Keratinocyte (primary cell): ENCODE measurements around the gene ZC3H18. TPM values are rescaled to one million over a fixed set of nuclear protein-coding genes. Genes with fewer than 3 reads are reported as not detected.

Experiments
- DNase-seq: peaks from one replicate; pipeline ENCODE4 v3.0.0-alpha.2; 2011; ENCODE audit warnings: low read depth, missing footprints, low spot score
- FAIRE-seq: peaks from 2 replicates; lab custom pipeline; 2011; peaks lifted over from hg19 to GRCh38; lab: Jason Lieb, UNC
- H2AFZ ChIP-seq: 2 replicates; pipeline ENCODE4 v1.6.0; 2012; ENCODE audit warnings: low read length, control low read depth, inconsistent platforms; ENCODE audit not compliant: control insufficient read depth
- H3K27ac ChIP-seq: 2 replicates; pipeline ENCODE4 v1.5.1; 2011; ENCODE audit warnings: low read length; ENCODE audit not compliant: control insufficient read depth, insufficient read depth
- H3K27me3 ChIP-seq: 3 replicates; pipeline ENCODE4 v1.6.0; 2011; ENCODE audit warnings: low read length; ENCODE audit not compliant: control insufficient read depth, insufficient read depth; ENCODE audit errors: extremely low read depth
- H3K36me3 ChIP-seq, 2 experiments: 2 replicates in 1 of 2; 3 replicates in 1 of 2; pipeline ENCODE4 v1.5.1; 2011; ENCODE audit warnings: low read length in 2 of 2, mild to moderate bottlenecking in 1 of 2; ENCODE audit not compliant: control insufficient read depth in 2 of 2, insufficient read depth in 2 of 2; ENCODE audit errors: extremely low read depth in 1 of 2
- H3K4me1 ChIP-seq: 3 replicates; pipeline ENCODE4 v1.5.1; 2011; ENCODE audit warnings: low read length; ENCODE audit not compliant: control insufficient read depth, insufficient read depth; ENCODE audit errors: extremely low read depth
- H3K4me2 ChIP-seq: 3 replicates; pipeline ENCODE4 v1.6.0; 2011; ENCODE audit warnings: low read depth, low read length; ENCODE audit not compliant: control insufficient read depth, insufficient read depth; ENCODE audit errors: extremely low read depth
- H3K4me3 ChIP-seq, 3 experiments: fragments of 200-600 bp in 1 of 3; sonication (generic) in 1 of 3; 2 replicates in 2 of 3; 3 replicates in 1 of 3; pipeline ENCODE4 v1.5.1; 2011 to 2016; ENCODE audit warnings: low read length in 3 of 3, mild to moderate bottlenecking in 3 of 3, control low read depth in 2 of 3, inconsistent platforms in 1 of 3, low read depth in 1 of 3, mixed read lengths in 1 of 3, mixed run types in 1 of 3, moderate library complexity in 1 of 3; ENCODE audit not compliant: control insufficient read depth in 2 of 3, insufficient read depth in 2 of 3; ENCODE audit errors: extremely low read depth in 1 of 3
- H3K79me2 ChIP-seq: 2 replicates; pipeline ENCODE4 v1.6.0; 2012; ENCODE audit warnings: low read length; ENCODE audit not compliant: control insufficient read depth, insufficient read depth
- H3K9ac ChIP-seq: 3 replicates; pipeline ENCODE4 v1.6.0; 2011; ENCODE audit warnings: low read length; ENCODE audit not compliant: control insufficient read depth, insufficient read depth; ENCODE audit errors: extremely low read depth
- H3K9me1 ChIP-seq: 3 replicates; pipeline ENCODE4 v1.6.0; 2011; ENCODE audit warnings: low read length; ENCODE audit not compliant: control insufficient read depth, insufficient read depth; ENCODE audit errors: extremely low read depth
- H3K9me3 ChIP-seq: 2 replicates; pipeline ENCODE4 v1.5.1; 2012; ENCODE audit warnings: low read depth, low read length; ENCODE audit not compliant: control insufficient read depth
- H4K20me1 ChIP-seq: 3 replicates; pipeline ENCODE4 v1.6.0; 2011; ENCODE audit warnings: low read length; ENCODE audit not compliant: control insufficient read depth, insufficient read depth; ENCODE audit errors: extremely low read depth
- CTCF ChIP-seq, 3 experiments: IDR thresholded peaks in 1 of 3; conservative IDR thresholded peaks in 1 of 3; optimal IDR thresholded peaks in 1 of 3; 2 replicates in 2 of 3; 3 replicates in 1 of 3; pipeline versions ENCODE3 to v1.5.1; 2011; ENCODE audit warnings: low read length in 3 of 3, mild to moderate bottlenecking in 3 of 3, moderate library complexity in 2 of 3, control low read depth in 1 of 3, inconsistent platforms in 1 of 3; ENCODE audit not compliant: insufficient read depth in 2 of 3; ENCODE audit errors: extremely low read depth in 1 of 3
- EZH2 ChIP-seq: IDR thresholded peaks from one replicate; pipeline ENCODE4 v1.6.1; 2012; ENCODE audit warnings: inconsistent platforms, mild to moderate bottlenecking, low read length, moderate library complexity
- dilution Hi-C: fragments of 300-500 bp; cut with MboI; formaldehyde crosslinking; loops from one replicate; pipeline ENCODE4 v1.7.0; 2020; ENCODE audit warnings: low sequenced_read_pairs; ENCODE audit not compliant: extremely low pct_ligation_motif_present
- polyA plus RNA-seq, 5 experiments: library from polyadenylated mRNA; depleted of rRNA in 3 of 5; stranded (reverse) in 3 of 5; stranded (forward) in 1 of 5; unstranded in 1 of 5; fragments of >200 nt; gene quantifications; 1 replicate in 1 of 5; 2 replicates in 3 of 5; 3 replicates in 1 of 5; pipeline versions ENCODE4 v1.2.1 to v1.2.3, GENCODE V29; 2011 to 2012; ENCODE audit warnings: missing spikeins in 2 of 5, low read depth in 1 of 5, low replicate concordance in 1 of 5

Gene ZC3H18
- polyA plus RNA-seq, 1 donor (not counting 4 experiments of a cell fraction or from before 2014, with no cell fraction given) = 7.5 TPM

DNA sequence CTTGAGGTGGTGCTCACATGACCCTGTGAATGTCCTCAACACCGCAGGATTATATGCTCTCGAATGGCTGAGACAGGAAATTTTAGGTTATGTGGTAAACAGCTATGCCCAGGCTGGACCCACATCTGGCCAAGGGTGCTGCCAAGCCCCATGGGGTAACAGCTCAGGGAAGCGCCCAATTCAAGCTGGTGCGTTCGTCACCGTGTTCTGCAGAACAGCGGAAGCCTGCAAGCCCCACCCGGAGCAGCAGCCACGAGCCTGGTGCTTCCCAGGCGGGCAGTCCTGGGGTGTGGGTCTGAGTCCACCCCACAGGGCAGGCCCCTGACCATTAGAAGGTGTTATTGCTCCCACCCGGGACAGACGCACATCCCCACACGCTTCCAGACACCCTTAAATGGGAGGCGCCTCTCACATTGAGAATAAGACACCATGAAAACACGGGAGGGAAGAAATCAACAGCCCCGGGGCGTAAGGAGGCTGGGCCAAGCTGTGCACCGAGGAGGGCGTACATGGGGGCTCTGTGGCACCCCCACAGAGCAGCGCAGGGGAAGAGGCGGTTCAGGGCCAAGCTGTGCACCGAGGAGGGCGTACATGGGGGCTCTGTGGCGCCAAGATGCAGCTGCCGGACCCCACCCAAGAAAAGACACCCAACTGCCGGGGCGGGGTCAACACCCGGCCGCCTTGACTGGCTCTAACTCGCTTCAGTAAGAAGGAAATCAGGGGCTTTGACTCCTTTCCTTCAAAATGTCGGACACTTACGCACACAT lies 83.6 kb downstream of the ZC3H18 start:
- TF ChIP-seq CTCF (optimal IDR thresholded peaks at IDR 0.05 in 1 of 3, IDR thresholded peaks at IDR 0.05 in 1 of 3, conservative IDR thresholded peaks at IDR 0.05 in 1 of 3; ENCODE audit: extremely low read depth in 1 of 3, insufficient read depth in 2 of 3, low read length in 3 of 3) (no peak), EZH2 (no peak)
- dilution Hi-C loops = loop anchor here (25.0 kb wide), 1 partner anchor 109 kb away; no protein-coding TSS in a partner anchor
- no peaks in the 10 kb centered on the region for H3K9me3 ChIP-seq
- peaks cover 18% of the 10 kb centered on the region for H3K79me2 ChIP-seq
- FAIRE-seq (no peak), DNase-seq (no peak)
- H3K9ac ChIP-seq = no peak overlapping the region
- H3K4me2 ChIP-seq = no peak overlapping the region
- H3K36me3 ChIP-seq = peaks cover 40 to 45% of the 10 kb centered on the region in 2 experiments
- H3K27me3 ChIP-seq = no peaks in the 10 kb centered on the region
- H2AFZ ChIP-seq = no peak overlapping the region
- no peak overlapping the region for H3K4me3 ChIP-seq
- H3K27ac ChIP-seq = no peak overlapping the region
- H4K20me1 ChIP-seq = peaks cover 17% of the 10 kb centered on the region
- H3K4me1 ChIP-seq = no peaks in the 10 kb centered on the region
- no peaks in the 10 kb centered on the region for H3K9me1 ChIP-seq

GRCh38 chr16:88654363-88655052 lies 84.3 kb downstream of the ZC3H18 start:
- peaks cover 44 to 45% of the 10 kb centered on the region in 2 experiments for H3K36me3 ChIP-seq
- DNase-seq = no peak
- dilution Hi-C loops = loop anchor here (25.0 kb wide), 1 partner anchor 108 kb away; no protein-coding TSS in a partner anchor
- no peak overlapping the region for H3K27ac ChIP-seq
- no peak overlapping the region for H2AFZ ChIP-seq
- no peak overlapping the region for H3K4me2 ChIP-seq
- H3K27me3 ChIP-seq = no peaks in the 10 kb centered on the region
- H3K4me3 ChIP-seq = no peak overlapping the region
- FAIRE-seq = no peak
- H3K79me2 ChIP-seq = peaks cover 25% of the 10 kb centered on the region
- H3K9me1 ChIP-seq = no peaks in the 10 kb centered on the region
- no peaks in the 10 kb centered on the region for H3K4me1 ChIP-seq
- H4K20me1 ChIP-seq = peaks cover 22% of the 10 kb centered on the region
- H3K9me3 ChIP-seq = no peaks in the 10 kb centered on the region
- H3K9ac ChIP-seq = no peak overlapping the region
- TF ChIP-seq CTCF (optimal IDR thresholded peaks at IDR 0.05 in 1 of 3, IDR thresholded peaks at IDR 0.05 in 1 of 3, conservative IDR thresholded peaks at IDR 0.05 in 1 of 3; ENCODE audit: extremely low read depth in 1 of 3, insufficient read depth in 2 of 3, low read length in 3 of 3) (no peak), EZH2 (no peak)
